Lower leg skin (tissue), 4 donors: ENCODE results near the gene TUBAL3. TPM values are rescaled to one million over a fixed set of nuclear protein-coding genes. Genes with fewer than 3 reads are reported as not detected.

Source experiments
- DNase-seq, 2 donors: peaks; one replicate each; pipeline ENCODE4 v3.0.0-alpha.2; 2019; ENCODE audit warnings: low spot score in 2 of 2
- H3K4me3 ChIP-seq: fragments of 200-600 bp; sonication (generic); 2 replicates; pipeline ENCODE4 v1.5.1; 2017; ENCODE audit warnings: mild to moderate bottlenecking, low read depth; ENCODE audit not compliant: poor library complexity, severe bottlenecking
- CTCF ChIP-seq, 3 donors: fragments of 450-650 bp; IDR thresholded peaks; one replicate each; pipeline ENCODE4 v1.5.1; 2016; ENCODE audit warnings: antibody characterized with exemption in 3 of 3, mild to moderate bottlenecking in 3 of 3, moderate library complexity in 2 of 3
- POLR2A ChIP-seq, 2 donors: fragments of 450-650 bp; IDR thresholded peaks; one replicate each; pipeline ENCODE4 v1.6.1; 2016 to 2017; ENCODE audit warnings: antibody characterized with exemption in 2 of 2, mild to moderate bottlenecking in 1 of 2, moderate library complexity in 1 of 2
- WGBS, 2 donors: methylation state at CpG; one replicate each; pipeline ENCODE4 v1.1.5; 2018; 5-methylcytosine and 5-hydroxymethylcytosine counted together
- intact Hi-C: fragments of 100-400 bp; cut with DNase I; formaldehyde crosslinking; loops from one replicate; pipeline ENCODE4 v1.15.0; 2023; ENCODE audit warnings: low total_unique reads
- total RNA-seq, 4 donors: library from RNA; depleted of rRNA; stranded (reverse); fragments of >200 nt; gene quantifications; one replicate each; pipeline ENCODE4 v1.1.0, GENCODE V29; 2016

Gene TUBAL3
- total RNA-seq, 4 donors from 2014 or later, result 0.93 to 1.0 TPM; not detected in 2

- intact Hi-C loops, result loop anchor here (2.0 kb wide), 1 partner anchor 189 kb away; no protein-coding TSS in a partner anchor
- H3K4me3 ChIP-seq, result no peak overlapping the region
- WGBS, 2 donors, result 93 to 96% methylated on average over 3 of the region's 3 CpGs
Measured at GRCh38 chr10:5435328-5435727, 30.7 kb upstream of the TUBAL3 start.

GRCh38 chr10:5434017-5434753 lies 29.6 kb upstream of the TUBAL3 start:
- WGBS, 2 donors, result 54 to 56% methylated on average over 3 of the region's 3 CpGs
- no peak for TF ChIP-seq CTCF (IDR thresholded peaks at IDR 0.05)
- TF ChIP-seq POLR2A (IDR thresholded peaks at IDR 0.05), result no peak
- intact Hi-C loops, result loop anchor here (2.0 kb wide), 1 partner anchor 191 kb away; no protein-coding TSS in a partner anchor
- H3K4me3 ChIP-seq, result no peak overlapping the region
- DNase-seq, result no peak

More at GRCh38 chr10:5435328-5435727, 30.7 kb upstream of the TUBAL3 start:
- DNase-seq, result no peak
- TF ChIP-seq POLR2A (IDR thresholded peaks at IDR 0.05) (no peak), CTCF (IDR thresholded peaks at IDR 0.05) (no peak)

- 78 to 87% methylated on average over 1 of the region's 1 CpG for WGBS, 2 donors
- TF ChIP-seq CTCF (IDR thresholded peaks at IDR 0.05) (no peak), POLR2A (IDR thresholded peaks at IDR 0.05) (no peak)
- intact Hi-C loops, result no loop called here
- H3K4me3 ChIP-seq, result no peak overlapping the region
- no peak for DNase-seq
Measured at GRCh38 chr10:5433182-5433581, 28.6 kb upstream of the TUBAL3 start.

GRCh38 chr10:5428133-5428532 lies 23.5 kb upstream of the TUBAL3 start:
- whole genome bisulfite sequencing, 2 donors, result 63 to 75% methylated on average over 2 of the region's 2 CpGs
- no peak overlapping the region for H3K4me3 ChIP-seq
- no peak for TF ChIP-seq POLR2A (IDR thresholded peaks at IDR 0.05)
- TF ChIP-seq CTCF (IDR thresholded peaks at IDR 0.05), result no peak
- no peak for DNase-seq
- intact Hi-C loops, result no loop called here

GRCh38 chr10:5424751-5425150 lies 20.1 kb upstream of the TUBAL3 start:
- no peak overlapping the region for H3K4me3 ChIP-seq
- TF ChIP-seq CTCF (IDR thresholded peaks at IDR 0.05) (no peak), POLR2A (IDR thresholded peaks at IDR 0.05) (no peak)
- intact Hi-C loops, result no loop called here
- 65 to 70% methylated on average over 4 of the region's 4 CpGs for WGBS, 2 donors
- no peak for DNase-seq
